ENCODE results near the gene PKN3.

Gene PKN3

GRCh38 chr9:128762671-128763449 is 60.6 kb downstream of the PKN3 start:
- TF ChIP-seq TAF1 (IDR thresholded peaks at IDR 0.05; ENCODE audit: borderline replicate concordance, insufficient read depth, low read length), result no peak
- no peak for TF ChIP-seq FOXP2 (optimal IDR thresholded peaks at IDR 0.05; ENCODE audit: borderline replicate concordance, extremely low read depth, extremely low read length, insufficient read depth)
- TF ChIP-seq SIN3A (IDR thresholded peaks at IDR 0.05; ENCODE audit: borderline replicate concordance, insufficient read depth, low read length), result no peak
- TF ChIP-seq POLR2AphosphoS5 (IDR thresholded peaks at IDR 0.05; ENCODE audit: low read depth, low read length), result no peak
- TF ChIP-seq REST (IDR thresholded peaks at IDR 0.05; ENCODE audit: insufficient read depth in 1 of 2, low read depth in 2 of 2, low read length in 2 of 2), result no peak

- no peak for TF ChIP-seq TAF1 (IDR thresholded peaks at IDR 0.05; ENCODE audit: borderline replicate concordance, insufficient read depth, low read length)
- no peak for TF ChIP-seq POLR2AphosphoS5 (IDR thresholded peaks at IDR 0.05; ENCODE audit: low read depth, low read length)
- no peak for TF ChIP-seq FOXP2 (optimal IDR thresholded peaks at IDR 0.05; ENCODE audit: borderline replicate concordance, extremely low read depth, extremely low read length, insufficient read depth)
- TF ChIP-seq REST (IDR thresholded peaks at IDR 0.05; ENCODE audit: insufficient read depth in 1 of 2, low read depth in 2 of 2, low read length in 2 of 2), result no peak
- no peak for TF ChIP-seq SIN3A (IDR thresholded peaks at IDR 0.05; ENCODE audit: borderline replicate concordance, insufficient read depth, low read length)
Observed at GRCh38 chr9:128764361-128764760, 62.1 kb downstream of the PKN3 start.

GRCh38 chr9:128765499-128765898 is 63.2 kb downstream of the PKN3 start:
- no peak for TF ChIP-seq POLR2AphosphoS5 (IDR thresholded peaks at IDR 0.05; ENCODE audit: low read depth, low read length)
- no peak for TF ChIP-seq FOXP2 (optimal IDR thresholded peaks at IDR 0.05; ENCODE audit: borderline replicate concordance, extremely low read depth, extremely low read length, insufficient read depth)
- TF ChIP-seq REST (IDR thresholded peaks at IDR 0.05; ENCODE audit: insufficient read depth in 1 of 2, low read depth in 2 of 2, low read length in 2 of 2), result no peak

GRCh38 chr9:128768606-128769005 is 66.3 kb downstream of the PKN3 start:
- TF ChIP-seq TAF1 (IDR thresholded peaks at IDR 0.05; ENCODE audit: borderline replicate concordance, insufficient read depth, low read length) (no peak), FOXP2 (optimal IDR thresholded peaks at IDR 0.05; ENCODE audit: borderline replicate concordance, extremely low read depth, extremely low read length, insufficient read depth) (no peak), POLR2AphosphoS5 (IDR thresholded peaks at IDR 0.05; ENCODE audit: low read depth, low read length) (no peak), REST (IDR thresholded peaks at IDR 0.05; ENCODE audit: insufficient read depth in 1 of 2, low read depth in 2 of 2, low read length in 2 of 2) (no peak), SIN3A (IDR thresholded peaks at IDR 0.05; ENCODE audit: borderline replicate concordance, insufficient read depth, low read length) (no peak)
